ENCODE measurements around the gene ACTA1. TPM values are rescaled to one million over a fixed set of nuclear protein-coding genes. Genes with fewer than 3 reads are reported as not detected.

ACTA1 gene
- polyA plus RNA-seq, 1 donor (not counting 4 experiments of a cell fraction or from before 2014, with no cell fraction given) = 0.05 TPM

GRCh38 chr1:229383188-229383587, 50.7 kb downstream of the ACTA1 start:
- Histone ChIP-seq H4K20me1 (ENCODE audit: control insufficient read depth, extremely low read depth, insufficient read depth, low read length) (no peaks in the 10 kb centered on the region), H3K9me1 (ENCODE audit: control insufficient read depth, extremely low read depth, insufficient read depth, low read length) (no peaks in the 10 kb centered on the region), H3K79me2 (ENCODE audit: control insufficient read depth, insufficient read depth, low read length) (no peaks in the 10 kb centered on the region), H2AFZ (ENCODE audit: control insufficient read depth, low read length) (no peak overlapping the region), H3K4me3 (ENCODE audit: control insufficient read depth in 2 of 3, extremely low read depth in 1 of 3, insufficient read depth in 2 of 3, low read depth in 1 of 3, low read length in 3 of 3) (no peak overlapping the region), H3K9ac (ENCODE audit: control insufficient read depth, extremely low read depth, insufficient read depth, low read length) (no peak overlapping the region), H3K36me3 (ENCODE audit: control insufficient read depth in 2 of 2, extremely low read depth in 1 of 2, insufficient read depth in 2 of 2, low read length in 2 of 2) (no peaks in the 10 kb centered on the region), H3K27me3 (ENCODE audit: control insufficient read depth, extremely low read depth, insufficient read depth, low read length) (no peaks in the 10 kb centered on the region), H3K9me3 (ENCODE audit: control insufficient read depth, low read depth, low read length) (no peaks in the 10 kb centered on the region), H3K4me1 (ENCODE audit: control insufficient read depth, extremely low read depth, insufficient read depth, low read length) (no peaks in the 10 kb centered on the region), H3K27ac (ENCODE audit: control insufficient read depth, insufficient read depth, low read length) (no peak overlapping the region), H3K4me2 (ENCODE audit: control insufficient read depth, extremely low read depth, insufficient read depth, low read depth, low read length) (no peak overlapping the region)
- DNase-seq (ENCODE audit: low read depth, low spot score) (no peak), FAIRE-seq (no peak)
- dilution Hi-C loops (cut with MboI; ENCODE audit: extremely low pct_ligation_motif_present, low sequenced_read_pairs) = no loop called here
- TF ChIP-seq EZH2 (IDR thresholded peaks at IDR 0.05; ENCODE audit: low read length) = no peak
- TF ChIP-seq, protein P1, sequence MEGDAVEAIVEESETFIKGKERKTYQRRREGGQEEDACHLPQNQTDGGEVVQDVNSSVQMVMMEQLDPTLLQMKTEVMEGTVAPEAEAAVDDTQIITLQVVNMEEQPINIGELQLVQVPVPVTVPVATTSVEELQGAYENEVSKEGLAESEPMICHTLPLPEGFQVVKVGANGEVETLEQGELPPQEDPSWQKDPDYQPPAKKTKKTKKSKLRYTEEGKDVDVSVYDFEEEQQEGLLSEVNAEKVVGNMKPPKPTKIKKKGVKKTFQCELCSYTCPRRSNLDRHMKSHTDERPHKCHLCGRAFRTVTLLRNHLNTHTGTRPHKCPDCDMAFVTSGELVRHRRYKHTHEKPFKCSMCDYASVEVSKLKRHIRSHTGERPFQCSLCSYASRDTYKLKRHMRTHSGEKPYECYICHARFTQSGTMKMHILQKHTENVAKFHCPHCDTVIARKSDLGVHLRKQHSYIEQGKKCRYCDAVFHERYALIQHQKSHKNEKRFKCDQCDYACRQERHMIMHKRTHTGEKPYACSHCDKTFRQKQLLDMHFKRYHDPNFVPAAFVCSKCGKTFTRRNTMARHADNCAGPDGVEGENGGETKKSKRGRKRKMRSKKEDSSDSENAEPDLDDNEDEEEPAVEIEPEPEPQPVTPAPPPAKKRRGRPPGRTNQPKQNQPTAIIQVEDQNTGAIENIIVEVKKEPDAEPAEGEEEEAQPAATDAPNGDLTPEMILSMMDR (optimal IDR thresholded peaks at IDR 0.05 in 1 of 3, IDR thresholded peaks at IDR 0.05 in 1 of 3, conservative IDR thresholded peaks at IDR 0.05 in 1 of 3; ENCODE audit: extremely low read depth in 1 of 3, insufficient read depth in 2 of 3, low read length in 3 of 3) = no peak

Small RNA genes within 50 kb of the gene (small RNA-seq; reads per million reads assigned to genes)
- gene RN7SKP276 (ENCODE audit: insufficient read length in 3 of 3, low read depth in 3 of 3, low replicate concordance in 1 of 3) = 0 reads per million in 3 experiments
- 0 to 0.50 (median 0) reads per million in 3 experiments for gene RNU6-180P (ENCODE audit: insufficient read length in 3 of 3, low read depth in 3 of 3, low replicate concordance in 1 of 3)

Other genes with a start within 250 kb of the ACTA1 start
- 27.7 to 54.7 TPM (median 42.0 TPM) in 3 replicates for gene RAB4A, start 163.0 kb downstream of the ACTA1 start, polyA plus RNA-seq
- gene CCSAP, start 91.0 kb downstream of the ACTA1 start, polyA plus RNA-seq = 3.2 to 6.5 TPM (median 4.3 TPM) in 3 replicates
- 16.8 to 25.2 TPM (median 22.2 TPM) in 3 replicates for gene NUP133, start 74.2 kb upstream of the ACTA1 start, polyA plus RNA-seq
- gene ABCB10, start 124.6 kb upstream of the ACTA1 start, polyA plus RNA-seq = 8.8 to 14.3 TPM (median 10.8 TPM) in 3 replicates
- gene TAF5L, start 192.0 kb upstream of the ACTA1 start, polyA plus RNA-seq = 22.2 to 28.9 TPM (median 23.7 TPM) in 3 replicates
- gene URB2, start 192.2 kb upstream of the ACTA1 start, polyA plus RNA-seq = 8.2 to 13.4 TPM (median 8.5 TPM) in 3 replicates